DOHH2 (cell line): Measurements from ENCODE around the gene NPLOC4.

Experiments used
- H3F3A ChIP-seq: fragments of 200-600 bp; sonication (generic), shearing (Covaris generic); 2 replicates; pipeline ENCODE4 v1.6.0; 2016; ENCODE audit warnings: antibody characterized with exemption, mild to moderate bottlenecking; ENCODE audit not compliant: control insufficient read depth, insufficient read depth
- H3K27ac ChIP-seq: fragments of 200-600 bp; sonication (generic); 2 replicates; pipeline ENCODE4 v1.5.1; 2014; ENCODE audit warnings: low read depth, mild to moderate bottlenecking, low read length, moderate library complexity
- H3K27me3 ChIP-seq: fragments of 200-600 bp; sonication (generic); 2 replicates; pipeline ENCODE4 v1.6.1; 2014; ENCODE audit warnings: mild to moderate bottlenecking, low read length, mixed read lengths; ENCODE audit not compliant: control insufficient read depth
- H3K36me3 ChIP-seq: fragments of 200-600 bp; sonication (generic); 2 replicates; pipeline ENCODE4 v1.6.1; 2014; ENCODE audit warnings: mild to moderate bottlenecking, low read length, moderate library complexity, mixed read lengths; ENCODE audit not compliant: control insufficient read depth
- H3K4me1 ChIP-seq: fragments of 200-600 bp; sonication (generic); 2 replicates; pipeline ENCODE4 v1.6.1; 2014; ENCODE audit warnings: mild to moderate bottlenecking, low read length, mixed read lengths; ENCODE audit not compliant: control insufficient read depth
- H3K4me2 ChIP-seq: fragments of 200-600 bp; sonication (generic); 2 replicates; pipeline ENCODE4 v1.6.0; 2014; ENCODE audit warnings: mild to moderate bottlenecking, low read length, moderate library complexity
- H3K4me3 ChIP-seq: fragments of 200-600 bp; sonication (generic); 2 replicates; pipeline ENCODE4 v1.5.1; 2014; ENCODE audit warnings: mild to moderate bottlenecking, low read length, mixed read lengths
- H3K79me2 ChIP-seq: fragments of 200-600 bp; sonication (generic); 2 replicates; pipeline ENCODE4 v1.6.1; 2014; ENCODE audit warnings: mild to moderate bottlenecking, low read length, mixed read lengths; ENCODE audit not compliant: control insufficient read depth
- H3K9me2 ChIP-seq: fragments of 200-600 bp; sonication (generic); replicated peaks from 2 replicates; pipeline ENCODE4 v1.6.1; 2014; ENCODE audit warnings: mild to moderate bottlenecking, low read length, mixed read lengths; ENCODE audit not compliant: control insufficient read depth
- H3K9me3 ChIP-seq: fragments of 200-600 bp; sonication (generic); 2 replicates; pipeline ENCODE4 v1.6.1; 2014; ENCODE audit warnings: antibody characterized with exemption, low read length, mixed read lengths; ENCODE audit not compliant: control insufficient read depth, insufficient read depth
- H4K20me1 ChIP-seq: fragments of 200-600 bp; sonication (generic); 2 replicates; pipeline ENCODE4 v1.6.0; 2014; ENCODE audit warnings: low read depth, mild to moderate bottlenecking, antibody characterized with exemption, low read length, moderate library complexity; ENCODE audit not compliant: control insufficient read depth, insufficient read depth
- EZH2phosphoT487 ChIP-seq: fragments of 200-600 bp; sonication (generic); IDR thresholded peaks from 2 replicates; pipeline ENCODE4 v1.6.1; 2017; ENCODE audit warnings: borderline replicate concordance, mild to moderate bottlenecking, antibody characterized with exemption, low read length, moderate library complexity, mixed read lengths
- TF ChIP-seq, protein P1 (sequence below): fragments of 200-600 bp; sonication (generic); IDR thresholded peaks from one replicate; pipeline ENCODE4 v1.5.1; 2014; ENCODE audit warnings: antibody characterized with exemption, mild to moderate bottlenecking, low read depth, low read length; ENCODE audit not compliant: poor library complexity, severe bottlenecking

Gene NPLOC4

DNA sequence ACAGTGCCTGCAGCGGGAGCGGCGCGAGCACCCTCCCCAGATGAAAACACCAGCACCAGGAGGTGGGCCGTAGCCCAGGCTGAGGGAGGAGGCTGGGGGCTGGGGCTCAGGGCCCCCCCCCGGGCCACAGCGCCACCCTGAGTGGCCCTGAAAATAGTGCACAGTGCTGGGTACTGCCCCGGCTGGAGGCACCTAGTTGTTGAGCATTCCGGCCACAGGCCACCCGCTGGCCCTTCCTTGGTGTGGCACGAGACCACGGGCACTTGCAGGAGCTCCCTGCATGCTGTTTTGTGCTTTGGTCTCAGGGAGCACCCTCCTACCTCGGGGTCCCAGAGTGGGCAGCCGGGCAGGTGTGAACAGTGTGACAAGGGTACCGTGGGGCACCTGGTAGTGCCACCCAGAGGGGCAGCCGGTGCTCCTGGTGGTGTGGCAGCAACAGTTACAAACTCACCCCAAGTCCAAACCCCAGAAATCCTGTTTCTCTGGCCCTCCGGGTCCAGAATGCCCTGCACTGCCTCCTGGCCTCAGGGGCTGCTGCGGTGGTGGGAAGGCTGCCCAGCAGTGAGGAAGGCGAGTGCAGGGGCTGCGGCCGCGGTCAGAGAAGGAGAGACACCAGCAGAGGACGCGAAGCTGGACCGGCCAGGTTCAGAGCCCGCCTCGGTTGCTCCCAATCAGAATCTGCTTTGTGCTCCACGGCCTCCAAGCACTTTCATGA lies 96.8 kb downstream of the NPLOC4 start:
- H3K27ac ChIP-seq = no peak overlapping the region
- peaks cover 35% of the 10 kb centered on the region for H3K36me3 ChIP-seq
- no peaks in the 10 kb centered on the region for H3K9me2 ChIP-seq
- TF ChIP-seq, protein P1, sequence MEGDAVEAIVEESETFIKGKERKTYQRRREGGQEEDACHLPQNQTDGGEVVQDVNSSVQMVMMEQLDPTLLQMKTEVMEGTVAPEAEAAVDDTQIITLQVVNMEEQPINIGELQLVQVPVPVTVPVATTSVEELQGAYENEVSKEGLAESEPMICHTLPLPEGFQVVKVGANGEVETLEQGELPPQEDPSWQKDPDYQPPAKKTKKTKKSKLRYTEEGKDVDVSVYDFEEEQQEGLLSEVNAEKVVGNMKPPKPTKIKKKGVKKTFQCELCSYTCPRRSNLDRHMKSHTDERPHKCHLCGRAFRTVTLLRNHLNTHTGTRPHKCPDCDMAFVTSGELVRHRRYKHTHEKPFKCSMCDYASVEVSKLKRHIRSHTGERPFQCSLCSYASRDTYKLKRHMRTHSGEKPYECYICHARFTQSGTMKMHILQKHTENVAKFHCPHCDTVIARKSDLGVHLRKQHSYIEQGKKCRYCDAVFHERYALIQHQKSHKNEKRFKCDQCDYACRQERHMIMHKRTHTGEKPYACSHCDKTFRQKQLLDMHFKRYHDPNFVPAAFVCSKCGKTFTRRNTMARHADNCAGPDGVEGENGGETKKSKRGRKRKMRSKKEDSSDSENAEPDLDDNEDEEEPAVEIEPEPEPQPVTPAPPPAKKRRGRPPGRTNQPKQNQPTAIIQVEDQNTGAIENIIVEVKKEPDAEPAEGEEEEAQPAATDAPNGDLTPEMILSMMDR = no peak
- TF ChIP-seq EZH2phosphoT487 = no peak
- H4K20me1 ChIP-seq = no peaks in the 10 kb centered on the region
- no peaks in the 10 kb centered on the region for H3K79me2 ChIP-seq
- no peaks in the 10 kb centered on the region for H3K9me3 ChIP-seq
- no peaks in the 10 kb centered on the region; the same call in 1 of the 2 replicates for H3F3A ChIP-seq
- no peak overlapping the region for H3K4me2 ChIP-seq
- no peak overlapping the region for H3K4me3 ChIP-seq
- no peaks in the 10 kb centered on the region for H3K27me3 ChIP-seq
- H3K4me1 ChIP-seq = no peaks in the 10 kb centered on the region

DNA sequence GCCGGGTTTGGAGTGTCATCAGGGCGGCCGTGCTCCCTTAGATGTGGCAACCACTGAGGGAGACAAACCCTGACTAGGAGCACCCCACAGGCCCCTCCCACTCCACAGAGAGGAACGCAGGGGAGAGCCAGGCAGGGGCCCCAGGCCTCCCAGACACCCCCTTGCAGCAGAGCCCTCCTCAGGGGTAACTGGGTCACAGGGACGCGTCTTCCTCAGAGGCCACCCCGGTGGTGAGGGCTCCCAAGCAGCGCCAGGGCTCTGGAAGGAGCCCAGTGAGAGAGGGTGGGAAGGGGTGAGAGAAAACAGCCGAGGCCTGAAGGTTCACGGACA lies 97.4 kb downstream of the NPLOC4 start:
- Histone ChIP-seq H3F3A (no peaks in the 10 kb centered on the region; the same call in 1 of the 2 replicates), H3K79me2 (no peaks in the 10 kb centered on the region), H3K4me1 (no peaks in the 10 kb centered on the region), H3K4me2 (no peak overlapping the region), H3K27ac (no peak overlapping the region), H4K20me1 (no peaks in the 10 kb centered on the region), H3K9me2 (no peaks in the 10 kb centered on the region), H3K27me3 (no peaks in the 10 kb centered on the region), H3K9me3 (no peaks in the 10 kb centered on the region), H3K36me3 (peaks cover 32% of the 10 kb centered on the region), H3K4me3 (no peak overlapping the region)
- TF ChIP-seq, protein P1 = no peak
- TF ChIP-seq EZH2phosphoT487 = no peak

DNA sequence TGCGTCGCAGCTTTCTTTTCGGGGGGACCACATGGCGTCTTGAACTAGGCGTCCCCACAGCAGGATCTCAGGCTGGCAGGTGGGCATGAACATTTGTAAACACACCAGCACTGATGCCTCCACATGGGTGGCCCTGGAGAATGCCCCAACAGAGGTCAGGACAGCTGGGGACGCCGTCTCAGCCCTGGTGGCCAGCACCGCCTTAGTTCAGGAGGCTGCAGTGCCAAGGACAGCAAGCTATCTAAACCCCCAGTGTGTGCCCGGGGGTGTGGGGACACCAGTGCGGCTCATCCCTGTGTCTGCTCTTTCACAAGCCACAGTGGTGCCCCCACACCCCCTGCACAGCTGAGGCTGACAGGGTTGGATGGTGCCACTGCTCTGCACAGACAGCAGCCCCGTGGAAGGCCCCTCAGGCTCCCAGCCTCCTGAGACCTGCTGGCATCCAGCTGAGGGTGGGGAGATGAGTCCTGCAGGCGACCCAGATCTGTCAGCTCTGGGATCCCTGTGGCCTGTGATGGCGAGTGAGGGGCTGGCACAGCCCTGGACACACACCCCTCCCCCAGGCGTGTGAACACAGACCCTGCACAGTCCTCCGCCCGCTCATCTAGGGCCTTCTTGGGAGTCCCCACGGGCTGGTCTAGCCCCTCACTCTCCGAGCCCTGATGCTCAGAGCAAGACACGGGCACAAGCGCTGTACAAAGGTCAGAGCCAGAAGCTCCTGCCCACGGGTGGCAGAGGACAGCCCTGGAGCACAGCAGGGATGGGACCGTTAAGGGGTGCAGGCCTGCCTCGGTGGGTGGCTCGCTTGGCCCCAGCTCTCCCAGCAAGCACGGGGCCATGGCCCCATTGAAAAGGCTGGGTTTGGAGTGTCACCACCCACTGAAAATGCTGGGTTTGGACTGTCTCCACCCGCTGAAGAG lies 98.0 kb downstream of the NPLOC4 start:
- H3K4me1 ChIP-seq = peaks cover under 1% of the 10 kb centered on the region
- peaks cover 25% of the 10 kb centered on the region for H3K36me3 ChIP-seq
- H3K9me3 ChIP-seq = no peaks in the 10 kb centered on the region
- no peaks in the 10 kb centered on the region for H3K27me3 ChIP-seq
- H3F3A ChIP-seq = no peaks in the 10 kb centered on the region; the same call in 1 of the 2 replicates
- TF ChIP-seq, protein P1 = no peak
- TF ChIP-seq EZH2phosphoT487 = no peak
- H4K20me1 ChIP-seq = no peaks in the 10 kb centered on the region
- no peak overlapping the region for H3K4me3 ChIP-seq
- H3K79me2 ChIP-seq = no peaks in the 10 kb centered on the region
- no peak overlapping the region for H3K4me2 ChIP-seq
- no peaks in the 10 kb centered on the region for H3K9me2 ChIP-seq
- H3K27ac ChIP-seq = no peak overlapping the region
